Keratinocyte (primary cell): ENCODE results near the gene TBC1D14. TPM values are rescaled to one million over a fixed set of nuclear protein-coding genes. Genes with fewer than 3 reads are reported as not detected.

Experiments used
- DNase-seq: peaks from one replicate; pipeline ENCODE4 v3.0.0-alpha.2; 2011; ENCODE audit warnings: low read depth, missing footprints, low spot score
- FAIRE-seq: peaks from 2 replicates; lab custom pipeline; 2011; peaks lifted over from hg19 to GRCh38; lab: Jason Lieb, UNC
- H2AFZ ChIP-seq: 2 replicates; pipeline ENCODE4 v1.6.0; 2012; ENCODE audit warnings: low read length, control low read depth, inconsistent platforms; ENCODE audit not compliant: control insufficient read depth
- H3K27ac ChIP-seq: 2 replicates; pipeline ENCODE4 v1.5.1; 2011; ENCODE audit warnings: low read length; ENCODE audit not compliant: control insufficient read depth, insufficient read depth
- H3K27me3 ChIP-seq: 3 replicates; pipeline ENCODE4 v1.6.0; 2011; ENCODE audit warnings: low read length; ENCODE audit not compliant: control insufficient read depth, insufficient read depth; ENCODE audit errors: extremely low read depth
- H3K36me3 ChIP-seq, 2 experiments: 2 replicates in 1 of 2; 3 replicates in 1 of 2; pipeline ENCODE4 v1.5.1; 2011; ENCODE audit warnings: low read length in 2 of 2, mild to moderate bottlenecking in 1 of 2; ENCODE audit not compliant: control insufficient read depth in 2 of 2, insufficient read depth in 2 of 2; ENCODE audit errors: extremely low read depth in 1 of 2
- H3K4me1 ChIP-seq: 3 replicates; pipeline ENCODE4 v1.5.1; 2011; ENCODE audit warnings: low read length; ENCODE audit not compliant: control insufficient read depth, insufficient read depth; ENCODE audit errors: extremely low read depth
- H3K4me2 ChIP-seq: 3 replicates; pipeline ENCODE4 v1.6.0; 2011; ENCODE audit warnings: low read depth, low read length; ENCODE audit not compliant: control insufficient read depth, insufficient read depth; ENCODE audit errors: extremely low read depth
- H3K4me3 ChIP-seq, 3 experiments: fragments of 200-600 bp in 1 of 3; sonication (generic) in 1 of 3; 2 replicates in 2 of 3; 3 replicates in 1 of 3; pipeline ENCODE4 v1.5.1; 2011 to 2016; ENCODE audit warnings: low read length in 3 of 3, mild to moderate bottlenecking in 3 of 3, control low read depth in 2 of 3, inconsistent platforms in 1 of 3, low read depth in 1 of 3, mixed read lengths in 1 of 3, mixed run types in 1 of 3, moderate library complexity in 1 of 3; ENCODE audit not compliant: control insufficient read depth in 2 of 3, insufficient read depth in 2 of 3; ENCODE audit errors: extremely low read depth in 1 of 3
- H3K79me2 ChIP-seq: 2 replicates; pipeline ENCODE4 v1.6.0; 2012; ENCODE audit warnings: low read length; ENCODE audit not compliant: control insufficient read depth, insufficient read depth
- H3K9ac ChIP-seq: 3 replicates; pipeline ENCODE4 v1.6.0; 2011; ENCODE audit warnings: low read length; ENCODE audit not compliant: control insufficient read depth, insufficient read depth; ENCODE audit errors: extremely low read depth
- H3K9me1 ChIP-seq: 3 replicates; pipeline ENCODE4 v1.6.0; 2011; ENCODE audit warnings: low read length; ENCODE audit not compliant: control insufficient read depth, insufficient read depth; ENCODE audit errors: extremely low read depth
- H3K9me3 ChIP-seq: 2 replicates; pipeline ENCODE4 v1.5.1; 2012; ENCODE audit warnings: low read depth, low read length; ENCODE audit not compliant: control insufficient read depth
- H4K20me1 ChIP-seq: 3 replicates; pipeline ENCODE4 v1.6.0; 2011; ENCODE audit warnings: low read length; ENCODE audit not compliant: control insufficient read depth, insufficient read depth; ENCODE audit errors: extremely low read depth
- CTCF ChIP-seq, 3 experiments: IDR thresholded peaks in 1 of 3; conservative IDR thresholded peaks in 1 of 3; optimal IDR thresholded peaks in 1 of 3; 2 replicates in 2 of 3; 3 replicates in 1 of 3; pipeline versions ENCODE3 to v1.5.1; 2011; ENCODE audit warnings: low read length in 3 of 3, mild to moderate bottlenecking in 3 of 3, moderate library complexity in 2 of 3, control low read depth in 1 of 3, inconsistent platforms in 1 of 3; ENCODE audit not compliant: insufficient read depth in 2 of 3; ENCODE audit errors: extremely low read depth in 1 of 3
- EZH2 ChIP-seq: IDR thresholded peaks from one replicate; pipeline ENCODE4 v1.6.1; 2012; ENCODE audit warnings: inconsistent platforms, mild to moderate bottlenecking, low read length, moderate library complexity
- dilution Hi-C: fragments of 300-500 bp; cut with MboI; formaldehyde crosslinking; loops from one replicate; pipeline ENCODE4 v1.7.0; 2020; ENCODE audit warnings: low sequenced_read_pairs; ENCODE audit not compliant: extremely low pct_ligation_motif_present
- polyA plus RNA-seq, 5 experiments: library from polyadenylated mRNA; depleted of rRNA in 3 of 5; stranded (reverse) in 3 of 5; stranded (forward) in 1 of 5; unstranded in 1 of 5; fragments of >200 nt; gene quantifications; 1 replicate in 1 of 5; 2 replicates in 3 of 5; 3 replicates in 1 of 5; pipeline versions ENCODE4 v1.2.1 to v1.2.3, GENCODE V29; 2011 to 2012; ENCODE audit warnings: missing spikeins in 2 of 5, low read depth in 1 of 5, low replicate concordance in 1 of 5

The TBC1D14 gene
- polyA plus RNA-seq, 1 donor (not counting 4 experiments of a cell fraction or from before 2014, with no cell fraction given) = 55.1 TPM

GRCh38 chr4:6959261-6959660 is 49.6 kb downstream of the TBC1D14 start:
- H3K36me3 ChIP-seq = no peaks in the 10 kb centered on the region
- TF ChIP-seq CTCF (optimal IDR thresholded peaks at IDR 0.05 in 1 of 3, IDR thresholded peaks at IDR 0.05 in 1 of 3, conservative IDR thresholded peaks at IDR 0.05 in 1 of 3; ENCODE audit: extremely low read depth in 1 of 3, insufficient read depth in 2 of 3, low read length in 3 of 3) = no peak
- no peak for TF ChIP-seq EZH2
- no peak overlapping the region for H3K9ac ChIP-seq
- no peaks in the 10 kb centered on the region for H3K79me2 ChIP-seq
- no peaks in the 10 kb centered on the region for H3K9me3 ChIP-seq
- no peak overlapping the region for H2AFZ ChIP-seq
- DNase-seq (no peak), FAIRE-seq (no peak)
- H3K4me3 ChIP-seq = no peak overlapping the region
- H3K9me1 ChIP-seq = no peaks in the 10 kb centered on the region
- H3K4me2 ChIP-seq = no peak overlapping the region
- H3K27ac ChIP-seq = no peak overlapping the region
- dilution Hi-C loops = no loop called here
- H4K20me1 ChIP-seq = no peaks in the 10 kb centered on the region
- no peaks in the 10 kb centered on the region for H3K27me3 ChIP-seq
- H3K4me1 ChIP-seq = peaks cover 15% of the 10 kb centered on the region

- FAIRE-seq = no peak
- Histone ChIP-seq H3K4me2 (no peak overlapping the region), H3K27ac (no peak overlapping the region), H3K79me2 (no peaks in the 10 kb centered on the region), H3K27me3 (no peaks in the 10 kb centered on the region), H4K20me1 (no peaks in the 10 kb centered on the region), H3K9me1 (no peaks in the 10 kb centered on the region), H3K4me1 (peaks cover 10% of the 10 kb centered on the region), H3K9ac (no peak overlapping the region), H3K9me3 (no peaks in the 10 kb centered on the region), H2AFZ (no peak overlapping the region), H3K4me3 (no peak overlapping the region), H3K36me3 (no peaks in the 10 kb centered on the region)
- dilution Hi-C loops = no loop called here
- TF ChIP-seq EZH2 (no peak), CTCF (optimal IDR thresholded peaks at IDR 0.05 in 1 of 3, IDR thresholded peaks at IDR 0.05 in 1 of 3, conservative IDR thresholded peaks at IDR 0.05 in 1 of 3; ENCODE audit: extremely low read depth in 1 of 3, insufficient read depth in 2 of 3, low read length in 3 of 3) (no peak)
- no peak for DNase-seq
These were observed 50.5 kb downstream of the TBC1D14 start for GRCh38 chr4:6960154-6960553.
